GM12874 (cell line): ENCODE results near the gene ATP11A.

ENCODE experiments used
- CTCF ChIP-seq: IDR thresholded peaks from 2 replicates; pipeline ENCODE4 v1.5.1; 2011; ENCODE audit warnings: low read depth, mild to moderate bottlenecking, control low read depth, low read length, moderate library complexity; ENCODE audit not compliant: insufficient read depth

The ATP11A gene

DNA sequence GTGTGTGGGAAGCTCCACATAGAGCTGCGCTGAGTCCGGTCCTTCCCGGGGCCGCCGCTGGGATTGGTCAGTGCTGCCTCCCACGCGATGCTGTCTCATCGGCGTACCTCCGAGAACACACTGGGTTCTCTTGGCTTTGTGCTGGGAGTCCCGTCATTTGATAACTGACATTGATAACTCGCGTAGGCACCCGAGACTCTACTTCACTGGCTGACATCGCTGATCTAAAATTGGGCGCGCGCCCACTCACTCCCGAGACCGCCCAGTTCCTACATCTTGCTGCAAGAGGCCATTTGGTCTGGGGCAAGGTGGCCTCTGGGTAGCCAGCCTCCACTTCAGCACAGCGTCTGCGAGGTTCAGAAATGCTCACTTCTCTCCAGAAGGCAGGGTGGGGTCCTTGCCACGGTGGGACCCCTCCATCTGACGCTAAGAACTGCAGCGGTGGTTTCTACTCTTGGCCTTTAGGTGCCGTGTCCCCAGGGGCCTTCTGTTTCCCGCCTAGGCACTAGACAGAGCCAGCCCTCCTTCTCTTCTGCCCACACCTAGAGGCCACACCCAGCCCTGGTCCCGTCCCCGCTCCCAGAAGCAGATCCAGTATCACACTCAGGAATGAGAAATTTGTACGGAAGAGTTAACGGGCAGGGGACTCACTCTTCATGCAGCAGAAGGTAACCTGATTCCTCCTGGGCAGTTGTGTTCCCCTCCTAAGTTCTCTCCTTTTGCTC, 40.7 kb upstream of the ATP11A start:
- TF ChIP-seq CTCF: no peak

DNA sequence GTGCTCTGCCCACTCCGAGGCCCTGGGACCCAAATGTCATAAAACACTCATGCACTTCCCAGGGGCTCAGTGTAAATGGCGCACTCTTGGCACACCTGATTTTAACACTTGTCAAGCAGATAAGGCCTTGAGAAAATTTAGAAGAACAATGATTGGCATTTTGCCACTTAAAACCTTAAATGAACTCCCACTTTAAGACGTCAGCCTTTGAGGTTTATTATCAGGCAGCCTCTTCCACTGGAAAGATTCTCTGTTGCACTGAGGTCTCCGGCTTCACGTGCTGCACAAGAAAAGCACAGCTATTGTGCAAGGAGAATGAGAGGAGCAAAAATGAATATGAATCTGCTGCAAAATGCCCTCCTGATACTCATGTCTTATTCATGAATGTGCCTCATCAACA, 38.5 kb upstream of the ATP11A start:
- TF ChIP-seq CTCF: no peak

DNA sequence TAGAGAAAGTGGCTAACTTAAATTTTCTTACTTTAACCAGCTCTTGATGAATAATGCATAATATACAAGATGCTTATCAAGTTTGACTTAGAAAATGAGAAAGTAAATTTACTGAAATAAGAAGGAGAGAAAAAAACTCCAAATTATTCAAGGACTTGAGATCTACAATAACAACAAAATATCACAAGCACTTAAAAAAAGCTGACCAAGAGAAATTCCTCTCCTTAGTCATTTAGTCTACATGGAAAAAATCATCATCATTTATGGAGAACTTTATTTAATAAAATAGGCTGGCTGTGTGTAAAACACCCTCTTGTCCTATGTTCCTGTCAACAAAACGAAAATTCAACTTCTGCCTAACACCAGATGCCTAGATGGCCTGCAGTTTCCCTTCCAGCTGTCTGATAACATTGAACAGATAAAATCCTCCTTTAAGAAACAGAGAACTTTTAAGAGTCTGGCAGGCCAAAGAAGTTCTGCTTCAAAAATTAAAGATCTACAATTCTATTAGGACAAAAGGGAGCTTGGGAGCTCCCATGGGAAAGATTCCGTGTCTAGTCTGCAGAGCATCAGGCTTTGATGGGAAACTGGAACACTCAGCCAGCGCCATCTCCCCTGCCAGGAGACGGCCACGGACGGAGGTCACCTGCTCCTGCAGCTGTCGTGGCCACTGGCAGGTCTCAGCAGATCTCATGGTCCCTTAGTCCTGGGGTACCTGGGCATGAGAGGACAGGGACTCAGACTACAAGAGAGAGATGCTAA, 37.9 kb upstream of the ATP11A start:
- TF ChIP-seq CTCF: no peak

DNA sequence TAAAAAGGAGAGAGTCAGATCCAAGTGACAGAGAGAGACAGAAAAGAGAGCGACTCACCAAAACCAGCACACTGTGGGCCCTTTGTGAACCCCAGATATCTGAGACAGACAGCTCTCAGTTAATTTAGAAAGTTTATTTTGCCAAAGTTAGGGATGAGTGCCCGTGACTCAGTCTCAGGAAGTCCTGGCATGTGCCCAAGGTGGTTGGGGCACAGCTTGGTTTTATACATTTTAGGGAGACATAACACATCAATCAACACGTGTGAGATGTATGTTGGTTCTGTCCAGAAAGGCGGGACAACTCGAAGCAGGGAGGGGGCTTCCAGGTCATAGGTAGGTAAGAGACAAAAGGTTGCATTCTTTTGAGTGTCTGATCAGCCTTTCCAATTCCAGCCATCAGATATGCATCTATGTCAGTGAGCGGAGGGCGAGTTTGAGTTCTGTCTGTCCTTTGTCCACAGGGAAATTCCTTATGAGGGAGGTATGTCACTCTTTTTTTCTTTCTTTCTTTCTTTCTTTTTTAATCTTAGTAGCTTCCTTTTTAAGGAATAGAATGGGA, 37.2 kb upstream of the ATP11A start:
- no peak for TF ChIP-seq CTCF

GRCh38 chr13:112653071-112653470, 36.8 kb upstream of the ATP11A start:
- no peak for TF ChIP-seq CTCF

- no peak for TF ChIP-seq CTCF
These were observed 33.9 kb upstream of the ATP11A start for GRCh38 chr13:112655913-112656312.

GRCh38 chr13:112657850-112658445, 31.9 kb upstream of the ATP11A start:
- TF ChIP-seq CTCF: no peak
